ENCODE results near the gene RAB28. TPM values are rescaled to one million over a fixed set of nuclear protein-coding genes. Genes with fewer than 3 reads are reported as not detected.

The RAB28 gene
- total and polyA plus RNA-seq, 9 of the 15 experiments (the other 6 are each of a cell fraction or from before 2014, with no cell fraction given) = 6.7 to 40.4 (median 23.0) TPM

- CTCF ChIA-PET (ENCODE audit: low intra/inter-chr PET ratio) = no interaction called here
- no peak overlapping the region for H3K27ac ChIP-seq (ENCODE audit: extremely low read depth, low read depth, low read length)
- H3K36me3 ChIP-seq (ENCODE audit: control insufficient read depth, insufficient read depth, low read length) = no peaks in the 10 kb centered on the region; the same call in 2 of the 3 replicates
- 0 out of 5 replicates have a peak, but pooled peaks cover 0 to 3% of the 10 kb centered on the region in 2 experiments for H3K4me1 ChIP-seq (replicated peaks in 1 of 2; ENCODE audit: control insufficient read depth in 2 of 2, insufficient read depth in 2 of 2, low read length in 2 of 2)
- no peaks in the 10 kb centered on the region for H3K9me1 ChIP-seq (ENCODE audit: control insufficient read depth, insufficient read depth, low read length)
- no TSS peak for BruUV-seq (replicated peaks)
- no peak for TF ChIP-seq KDM5B (IDR thresholded peaks at IDR 0.05; ENCODE audit: insufficient replicate concordance, low read depth, low read length)
- TF ChIP-seq ZNF41 (CRISPR knock-in tag; conservative IDR thresholded peaks at IDR 0.05) = no peak
- no peak for TF ChIP-seq ZNF143 (CRISPR knock-in tag; IDR thresholded peaks at IDR 0.05)
- FAIRE-seq = peak; percentile 62
- H3K27me3 ChIP-seq (ENCODE audit: control insufficient read depth in 2 of 2, insufficient read depth in 2 of 2, low read length in 2 of 2) = no peaks in the 10 kb centered on the region
- H3K4me3 ChIP-seq = no peak overlapping the region
- POLR2A ChIA-PET = interaction anchor here (1.4 kb wide), 1 partner anchor 9 kb away, joined by 4 read pairs; no protein-coding TSS in a partner anchor
- no peak for DNase-seq (ENCODE audit: extremely low read depth in 1 of 4, low spot score in 3 of 4)
- ATAC-seq = no peak
- H3K9me3 ChIP-seq (replicated peaks; ENCODE audit: control insufficient read depth, insufficient read depth, low read depth, low read length) = peaks cover 2% of the 10 kb centered on the region
- no peak overlapping the region for H3K4me2 ChIP-seq (ENCODE audit: insufficient read depth, low read length)
- peaks cover 17% of the 10 kb centered on the region for H3K79me2 ChIP-seq (ENCODE audit: control insufficient read depth, insufficient read depth, low read length)
- 70% methylated on average over 6 of the region's 6 CpGs for WGBS (ENCODE audit: insufficient coverage, low coverage, missing lambda C conversion rate)
- in situ Hi-C loops (cut with MboI) (no loop called here), intact Hi-C loops (cut with micrococcal nuclease) (no loop called here)
- H2AFZ ChIP-seq (ENCODE audit: low read depth, low read length) = no peak overlapping the region
- no peaks in the 10 kb centered on the region for H4K20me1 ChIP-seq (replicated peaks; ENCODE audit: control insufficient read depth, insufficient read depth, low read length)
- H3K9ac ChIP-seq (ENCODE audit: insufficient read depth in 1 of 2, low read depth in 2 of 2, low read length in 2 of 2) = no peak overlapping the region
Observed at GRCh38 chr4:13413729-13414437, 70.3 kb downstream of the RAB28 start.

- Histone ChIP-seq H3K9ac (ENCODE audit: insufficient read depth in 1 of 2, low read depth in 2 of 2, low read length in 2 of 2) (no peak overlapping the region), H3K27me3 (ENCODE audit: control insufficient read depth in 2 of 2, insufficient read depth in 2 of 2, low read length in 2 of 2) (no peaks in the 10 kb centered on the region), H3K4me3 (no peak overlapping the region), H4K20me1 (replicated peaks; ENCODE audit: control insufficient read depth, insufficient read depth, low read length) (no peaks in the 10 kb centered on the region), H3K4me1 (replicated peaks in 1 of 2; ENCODE audit: control insufficient read depth in 2 of 2, insufficient read depth in 2 of 2, low read length in 2 of 2) (0 out of 5 replicates have a peak, but pooled peaks cover 0 to 3% of the 10 kb centered on the region in 2 experiments), H2AFZ (ENCODE audit: low read depth, low read length) (no peak overlapping the region), H3K9me1 (ENCODE audit: control insufficient read depth, insufficient read depth, low read length) (no peaks in the 10 kb centered on the region), H3K9me3 (replicated peaks; ENCODE audit: control insufficient read depth, insufficient read depth, low read depth, low read length) (peaks cover 2% of the 10 kb centered on the region; the same call in 1 of the 2 replicates), H3K36me3 (ENCODE audit: control insufficient read depth, insufficient read depth, low read length) (no peaks in the 10 kb centered on the region; the same call in 2 of the 3 replicates), H3K79me2 (ENCODE audit: control insufficient read depth, insufficient read depth, low read length) (peaks cover 15% of the 10 kb centered on the region; the same call in 2 of the 3 replicates), H3K27ac (ENCODE audit: extremely low read depth, low read depth, low read length) (no peak overlapping the region), H3K4me2 (ENCODE audit: insufficient read depth, low read length) (no peak overlapping the region)
- ChIA-PET POLR2A (no interaction called here), CTCF (ENCODE audit: low intra/inter-chr PET ratio) (no interaction called here)
- BruUV-seq (replicated peaks) = no TSS peak
- no peak for FAIRE-seq
- in situ Hi-C loops (cut with MboI) = no loop called here
- no peak for DNase-seq (ENCODE audit: extremely low read depth in 1 of 4, low spot score in 3 of 4)
- 49% methylated on average over 2 of the region's 2 CpGs for WGBS (ENCODE audit: insufficient coverage, low coverage, missing lambda C conversion rate)
- intact Hi-C loops (cut with micrococcal nuclease) = no loop called here
- TF ChIP-seq CEBPB (tag; IDR thresholded peaks at IDR 0.05) (no peak), C11orf30 (IDR thresholded peaks at IDR 0.05; ENCODE audit: low read depth) (peak; percentile 30; the same call in 1 of the 2 replicates), ZNF316 (IDR thresholded peaks at IDR 0.05) (peak; percentile 53)
- ATAC-seq = no peak
Observed at GRCh38 chr4:13411942-13412341, 72.2 kb downstream of the RAB28 start.
